Measurements from ENCODE around the gene PTPRN2.

GRCh38 chr7:158479664-158480025 is 108.0 kb downstream of the PTPRN2 start:
- TF ChIP-seq CTCF (IDR thresholded peaks at IDR 0.05): no peak
- no peak for TF ChIP-seq POLR2A (IDR thresholded peaks at IDR 0.05)
